Upper lobe of right lung (tissue), 1 donor: Measurements from ENCODE around the gene ZNF230. TPM values are rescaled to one million over a fixed set of nuclear protein-coding genes. Genes with fewer than 3 reads are reported as not detected.

ENCODE experiments used
- ATAC-seq: fragments of 200-7000 bp; cut with Tn5 transposase; one replicate; pipeline ENCODE4 v1.9.1; 2020; ENCODE audit warnings: mild to moderate bottlenecking, moderate library complexity
- DNase-seq: peaks from one replicate; pipeline ENCODE4 v3.0.0-alpha.2; 2020
- H3K27ac ChIP-seq: fragments of 200-600 bp; one replicate; pipeline ENCODE4 v1.8.0; 2022
- H3K27me3 ChIP-seq: fragments of 200-600 bp; one replicate; pipeline ENCODE4 v1.8.0; 2022; ENCODE audit warnings: mild to moderate bottlenecking
- H3K36me3 ChIP-seq: fragments of 200-600 bp; one replicate; pipeline ENCODE4 v1.8.0; 2022
- H3K4me1 ChIP-seq: fragments of 200-600 bp; one replicate; pipeline ENCODE4 v1.8.0; 2022
- H3K4me3 ChIP-seq: fragments of 200-600 bp; one replicate; pipeline ENCODE4 v1.8.0; 2022; ENCODE audit warnings: mild to moderate bottlenecking
- H3K9me3 ChIP-seq: fragments of 200-600 bp; one replicate; pipeline ENCODE4 v1.8.0; 2022
- CTCF ChIP-seq: fragments of 200-600 bp; IDR thresholded peaks from one replicate; pipeline ENCODE4 v1.8.0; 2022; ENCODE audit warnings: antibody characterized with exemption
- intact Hi-C: fragments of 100-400 bp; cut with DNase I; formaldehyde crosslinking; loops from one replicate; pipeline ENCODE4 v1.11.0; 2022
- long read RNA-seq: library from polyadenylated mRNA; unstranded; transcript quantifications from one replicate; pipeline ENCODE4 v2.0.0, GENCODE V29; 2021
- total RNA-seq: library from RNA; stranded (reverse); fragmentation: NEBNext Ultra II Directional; extraction: Animal tissue kit (Norgen Biotek cat#: 25700); gene quantifications from one replicate; pipeline ENCODE4 v1.2.1, GENCODE V29; 2021
- donor health status: DM: no; HTN: yes; CAD: no; lungs with severe emphysema.

ZNF230 gene
- total RNA-seq: 5.2 TPM
- long read RNA-seq, full-length matches to known transcripts: 5 of 5 reads
- long read RNA-seq, partial matches to known transcripts: 0 of 5 reads
- long read RNA-seq, other reads (novel, unspliced or antisense): 0 of 5 reads

GRCh38 chr19:44002566-44003460 is at the start of gene ZNF230:
TSS of gene ZNF230 (plus strand) at chr19:44002957. CDS start at chr19:44007079, 4,122 bp downstream.
- intact Hi-C loops: no loop called here
- DNase-seq (peak; percentile 90), ATAC-seq (peak; percentile 100)
- Histone ChIP-seq H3K9me3 (no peaks in the 10 kb centered on the region), H3K27ac (peak within 1 kb of the TSS; percentile 81), H3K4me3 (peak within 1 kb of the TSS; percentile 87), H3K36me3 (peaks cover 4% of the 10 kb centered on the region), H3K4me1 (peaks cover 13% of the 10 kb centered on the region), H3K27me3 (no peaks in the 10 kb centered on the region)
- no peak for TF ChIP-seq CTCF

- Histone ChIP-seq H3K27ac (no peak overlapping the region), H3K27me3 (no peaks in the 10 kb centered on the region), H3K36me3 (no peaks in the 10 kb centered on the region), H3K9me3 (peaks cover 41% of the 10 kb centered on the region), H3K4me1 (no peaks in the 10 kb centered on the region), H3K4me3 (no peak overlapping the region)
- DNase-seq (no peak), ATAC-seq (no peak)
- intact Hi-C loops: no loop called here
- no peak for TF ChIP-seq CTCF
Observed at GRCh38 chr19:43956827-43957226, 45.9 kb upstream of the ZNF230 start.

GRCh38 chr19:43957891-43958290 is 44.9 kb upstream of the ZNF230 start:
- no peak overlapping the region for H3K4me3 ChIP-seq
- ATAC-seq: no peak
- no peak overlapping the region for H3K27ac ChIP-seq
- no peaks in the 10 kb centered on the region for H3K36me3 ChIP-seq
- intact Hi-C loops: no loop called here
- no peaks in the 10 kb centered on the region for H3K27me3 ChIP-seq
- H3K4me1 ChIP-seq: no peaks in the 10 kb centered on the region
- peaks cover 51% of the 10 kb centered on the region for H3K9me3 ChIP-seq
- DNase-seq: no peak
- TF ChIP-seq CTCF: no peak

GRCh38 chr19:43960411-43960810 is 42.3 kb upstream of the ZNF230 start:
- H3K9me3 ChIP-seq: peaks cover 63% of the 10 kb centered on the region
- H3K27ac ChIP-seq: no peak overlapping the region
- DNase-seq: no peak
- H3K27me3 ChIP-seq: no peaks in the 10 kb centered on the region
- H3K36me3 ChIP-seq: peaks cover 9% of the 10 kb centered on the region
- ATAC-seq: no peak
- intact Hi-C loops: no loop called here
- no peak overlapping the region for H3K4me3 ChIP-seq
- H3K4me1 ChIP-seq: no peaks in the 10 kb centered on the region
- TF ChIP-seq CTCF: no peak

- H3K4me3 ChIP-seq: no peak overlapping the region
- no peaks in the 10 kb centered on the region for H3K27me3 ChIP-seq
- intact Hi-C loops: no loop called here
- ATAC-seq (no peak), DNase-seq (no peak)
- no peak for TF ChIP-seq CTCF
- H3K9me3 ChIP-seq: peaks cover 94% of the 10 kb centered on the region
- H3K36me3 ChIP-seq: peaks cover 27% of the 10 kb centered on the region
- no peaks in the 10 kb centered on the region for H3K4me1 ChIP-seq
- H3K27ac ChIP-seq: no peak overlapping the region
Observed at GRCh38 chr19:43966079-43966694, 36.6 kb upstream of the ZNF230 start.
